HG03060 (cell line): ENCODE data around the gene MRPL14.

ENCODE experiments used
- ATAC-seq: cut with Tn5 transposase; IDR thresholded peaks from one replicate; pipeline ENCODE4 v1.9.1; 2021; ENCODE audit warnings: low read depth, moderate number of reproducible peaks; ENCODE audit not compliant: unreplicated experiment

Gene MRPL14

DNA sequence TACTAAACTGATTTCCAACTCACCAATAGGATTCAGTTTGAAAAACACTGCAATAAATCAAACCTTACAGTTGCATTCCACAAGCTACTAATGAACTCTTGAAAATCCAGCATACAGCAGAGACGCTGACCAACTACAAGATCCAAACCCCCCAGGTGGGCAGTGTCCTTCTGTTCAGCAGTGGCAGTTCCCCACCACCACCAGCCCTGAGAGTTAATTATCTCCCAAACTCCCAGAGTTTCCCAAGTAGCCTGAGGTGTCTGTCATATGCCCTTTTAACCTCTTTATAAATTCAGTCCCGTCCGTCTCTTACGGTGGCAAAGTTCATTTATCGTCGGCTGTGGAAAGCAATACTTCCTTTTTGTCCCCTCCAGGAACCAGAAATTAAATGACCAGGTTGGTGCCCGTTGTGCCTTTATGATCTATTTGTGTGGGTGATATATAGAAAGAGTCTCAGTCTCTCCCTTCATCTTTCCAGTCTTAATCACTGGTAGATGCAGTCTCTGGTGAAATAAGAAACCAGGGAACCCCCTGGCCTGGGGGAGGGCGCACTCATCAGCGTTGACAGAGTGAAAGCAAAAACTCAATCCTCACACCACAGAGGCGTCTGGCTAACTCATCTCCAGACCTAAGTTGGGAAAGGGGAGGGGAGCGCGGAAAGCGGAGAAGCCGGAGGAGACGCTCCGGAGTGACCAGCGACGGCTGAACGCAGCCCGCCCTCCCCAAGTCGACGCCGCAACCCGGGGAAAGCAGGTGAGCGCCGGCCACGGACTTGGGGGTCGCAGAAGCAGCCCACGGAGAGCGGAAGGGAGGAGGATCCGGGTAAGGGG lies 717 bp downstream of the MRPL14 start:
- ATAC-seq, result no peak

- ATAC-seq, result no peak
Measured at GRCh38 chr6:44123544-44123943, 3.7 kb downstream of the MRPL14 start.

DNA sequence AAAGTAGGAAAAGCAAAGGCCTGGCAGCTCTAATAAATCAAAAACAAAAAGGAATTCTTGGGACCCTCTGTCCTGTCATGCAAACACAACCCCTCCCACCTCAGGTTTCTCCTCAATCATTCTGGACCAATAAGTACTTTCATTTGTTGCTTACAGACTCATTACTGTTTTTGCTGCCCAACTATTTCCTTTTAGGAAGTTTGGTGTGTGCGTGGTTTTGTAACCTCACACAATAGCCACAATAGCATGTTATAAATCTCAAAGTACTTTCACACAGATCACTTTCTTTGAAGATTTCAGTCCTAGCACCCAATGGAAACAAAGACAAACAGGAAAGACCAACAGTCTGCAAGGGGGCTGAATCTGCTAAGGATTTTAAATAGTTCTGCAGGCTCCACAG lies 4.5 kb downstream of the MRPL14 start:
- ATAC-seq, result no peak

DNA sequence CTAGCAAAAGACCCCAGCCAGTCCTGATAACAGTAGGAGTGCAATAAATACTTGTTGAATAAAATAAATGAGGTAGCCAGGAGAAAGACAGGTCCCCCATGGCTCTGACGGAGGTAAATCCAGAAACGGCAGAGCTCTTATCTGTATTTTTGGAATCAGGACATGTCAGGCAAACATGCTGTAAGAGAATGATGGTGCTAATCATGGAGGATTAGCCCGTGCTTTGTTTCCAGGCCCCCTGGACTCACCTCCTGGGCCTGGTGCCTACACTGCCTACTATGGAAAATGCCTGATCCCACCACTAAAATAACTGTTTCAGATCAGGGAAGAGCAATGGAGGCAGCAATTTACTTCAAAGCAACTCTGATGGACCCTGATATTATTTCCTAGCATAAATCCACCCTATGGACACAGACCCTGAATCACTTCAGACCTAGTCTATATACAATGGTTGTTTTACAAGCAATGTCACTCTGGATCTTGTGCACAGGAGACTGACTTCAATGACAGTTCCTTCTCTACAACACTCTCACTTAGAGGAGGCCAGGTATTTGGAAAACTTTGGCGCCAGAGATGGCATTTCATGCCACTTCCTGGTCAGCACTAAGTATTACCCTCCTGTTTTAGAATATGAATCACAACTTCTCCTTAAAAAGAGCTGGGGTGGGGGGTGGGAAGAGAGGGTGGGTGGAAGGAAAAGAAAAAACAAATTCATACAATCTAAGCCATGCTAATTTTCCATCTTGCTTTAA lies 6.4 kb downstream of the MRPL14 start:
- ATAC-seq, result no peak

DNA sequence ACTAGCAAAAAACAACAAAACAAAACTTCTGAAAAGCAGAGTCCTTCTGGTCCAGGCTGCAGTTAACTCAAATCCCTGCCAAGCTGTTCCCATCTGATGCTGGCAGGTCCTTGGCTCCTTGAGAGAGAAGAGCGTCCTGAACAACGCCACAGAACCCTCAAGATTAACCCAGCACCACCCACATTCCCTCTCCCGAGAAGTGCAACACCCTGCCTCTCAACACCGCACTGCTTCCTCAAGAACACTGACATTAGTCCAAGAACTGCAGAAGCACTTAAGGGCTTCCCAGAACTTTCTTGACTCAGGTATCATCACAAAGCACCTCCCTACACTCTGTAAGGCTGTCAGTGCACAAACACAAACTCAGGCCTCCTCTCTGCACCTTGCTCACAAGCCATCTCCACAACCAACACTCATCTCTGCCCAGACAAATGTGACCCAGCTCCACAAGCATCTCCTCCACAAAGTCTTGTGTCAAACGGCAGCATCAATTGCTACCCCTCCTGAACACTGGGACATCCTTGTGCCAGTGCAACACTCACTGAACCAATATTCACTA lies 7.5 kb downstream of the MRPL14 start:
- ATAC-seq, result no peak

- no peak for ATAC-seq
Measured at GRCh38 chr6:44117397-44118128, 9.7 kb downstream of the MRPL14 start.

GRCh38 chr6:44116641-44117382 lies 10.4 kb downstream of the MRPL14 start:
- ATAC-seq, result no peak

GRCh38 chr6:44115866-44116265 lies 11.4 kb downstream of the MRPL14 start:
- no peak for ATAC-seq

GRCh38 chr6:44113414-44113813 lies 13.8 kb downstream of the MRPL14 start:
- no peak for ATAC-seq

GRCh38 chr6:44111434-44112417 lies 15.5 kb downstream of the MRPL14 start:
- no peak for ATAC-seq

GRCh38 chr6:44110966-44111365 lies 16.3 kb downstream of the MRPL14 start:
- no peak for ATAC-seq

DNA sequence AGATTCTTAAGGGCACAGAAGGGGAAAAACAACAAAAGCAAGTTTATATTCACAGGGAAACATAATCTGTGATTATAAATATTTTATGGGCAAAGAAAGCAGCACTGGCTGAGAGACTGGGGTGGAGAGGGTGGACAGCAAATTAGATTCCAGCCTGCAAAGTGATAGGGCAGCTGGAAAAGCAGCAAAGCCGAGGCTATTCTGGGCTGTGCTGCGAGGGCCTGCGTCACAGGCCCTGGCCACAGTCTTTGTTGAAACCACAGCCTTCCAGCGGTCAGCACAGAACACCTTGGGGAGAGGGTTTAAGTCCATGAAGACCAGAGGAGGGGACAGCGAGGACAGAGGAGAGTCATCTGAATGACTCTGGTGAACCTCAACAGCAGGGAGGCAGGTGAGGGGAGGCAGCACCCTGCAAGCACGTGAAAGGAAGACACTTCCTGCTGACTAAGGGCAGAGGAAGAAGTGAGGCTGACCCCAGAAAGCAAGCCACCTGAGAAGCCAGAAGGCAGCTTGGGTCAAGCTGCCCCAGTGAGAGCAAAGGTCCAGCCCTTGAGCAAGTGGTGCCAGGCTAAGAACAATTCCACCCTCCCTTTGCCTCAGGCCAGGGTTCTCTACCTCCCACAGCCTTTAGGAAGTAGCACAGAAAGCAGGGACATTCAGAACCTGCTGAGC lies 17.1 kb downstream of the MRPL14 start:
- ATAC-seq, result no peak

GRCh38 chr6:44109212-44109611 lies 18.0 kb downstream of the MRPL14 start:
- no peak for ATAC-seq

GRCh38 chr6:44108471-44108870 lies 18.8 kb downstream of the MRPL14 start:
- no peak for ATAC-seq

DNA sequence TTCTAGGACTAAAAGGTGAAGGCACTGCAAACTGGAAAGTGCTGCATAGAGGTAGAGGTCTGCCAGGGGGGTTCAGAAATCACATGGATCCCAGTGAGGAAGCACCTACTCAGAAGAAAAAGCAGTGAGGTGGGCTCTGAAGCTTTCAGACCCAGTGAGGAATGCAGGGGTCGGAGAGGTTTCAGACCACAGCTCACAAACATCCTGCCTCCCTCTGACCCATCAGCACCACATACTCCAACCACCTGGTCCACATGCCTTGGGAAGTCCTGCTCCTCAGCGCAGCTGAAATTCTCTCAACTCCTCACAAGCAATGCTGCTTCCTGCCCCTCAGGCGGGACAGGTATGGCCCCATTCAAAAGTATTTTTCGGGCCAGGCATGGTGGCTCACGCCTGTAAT lies 20.2 kb downstream of the MRPL14 start:
- no peak for ATAC-seq

DNA sequence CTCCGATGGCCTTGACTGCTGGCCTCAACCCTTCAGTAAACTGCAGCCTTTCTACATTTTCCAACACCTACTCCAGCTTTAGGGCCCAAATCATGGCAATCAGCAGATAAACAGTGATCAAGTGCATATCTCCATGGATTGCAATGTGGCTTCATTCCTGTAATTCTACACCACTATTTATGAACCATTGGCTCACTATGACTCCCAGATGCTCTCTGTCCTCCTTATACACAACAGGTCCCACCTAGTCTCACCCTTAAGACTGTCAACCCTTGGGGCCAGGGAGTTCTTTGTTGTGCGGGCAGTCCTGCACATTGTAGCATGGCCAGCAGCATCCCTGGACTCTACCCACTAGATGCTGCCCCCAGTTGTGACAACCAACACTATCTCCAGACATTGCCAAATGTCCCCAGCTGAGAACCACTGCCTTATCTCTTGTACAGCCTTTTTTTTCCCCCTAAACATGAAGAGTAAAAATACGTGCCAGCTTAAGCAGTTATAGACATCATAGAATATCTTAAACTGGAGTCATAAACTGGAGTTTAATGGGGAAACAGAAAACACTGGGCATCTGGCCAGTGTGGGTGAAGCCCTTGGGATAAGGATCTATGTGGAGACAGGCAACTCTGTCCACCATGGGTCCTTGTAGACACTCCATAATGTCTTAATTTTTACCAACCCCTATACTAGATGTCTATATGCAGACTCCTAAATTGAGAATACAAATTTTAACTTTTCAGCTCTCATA lies 21.1 kb downstream of the MRPL14 start:
- ATAC-seq, result no peak

GRCh38 chr6:44105146-44105545 lies 22.1 kb downstream of the MRPL14 start:
- ATAC-seq, result no peak

GRCh38 chr6:44104481-44105021 lies 22.7 kb downstream of the MRPL14 start:
- ATAC-seq, result no peak
